ENCODE measurements around the gene ANKRD24.

DNA sequence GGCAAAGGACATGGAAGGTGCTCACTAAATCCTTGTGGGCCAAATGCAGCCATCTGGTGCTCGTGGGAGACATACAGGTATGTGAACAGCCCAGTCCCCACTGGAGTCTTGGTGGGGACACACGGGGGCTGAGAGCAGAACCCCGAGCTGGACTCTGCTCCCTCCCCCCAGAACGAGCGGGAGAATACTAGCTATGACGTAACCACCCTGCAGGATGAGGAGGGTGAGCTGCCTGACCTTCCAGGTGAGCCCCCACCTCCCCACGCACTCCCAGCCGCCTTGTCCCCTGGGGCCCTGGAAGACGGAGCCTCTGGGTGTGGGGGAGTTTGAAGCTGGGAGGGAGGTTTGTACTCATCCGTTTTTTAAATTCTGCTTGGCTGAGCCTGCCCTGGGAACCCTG lies 33.3 kb downstream of the ANKRD24 start:
- TF ChIP-seq, protein P1, sequence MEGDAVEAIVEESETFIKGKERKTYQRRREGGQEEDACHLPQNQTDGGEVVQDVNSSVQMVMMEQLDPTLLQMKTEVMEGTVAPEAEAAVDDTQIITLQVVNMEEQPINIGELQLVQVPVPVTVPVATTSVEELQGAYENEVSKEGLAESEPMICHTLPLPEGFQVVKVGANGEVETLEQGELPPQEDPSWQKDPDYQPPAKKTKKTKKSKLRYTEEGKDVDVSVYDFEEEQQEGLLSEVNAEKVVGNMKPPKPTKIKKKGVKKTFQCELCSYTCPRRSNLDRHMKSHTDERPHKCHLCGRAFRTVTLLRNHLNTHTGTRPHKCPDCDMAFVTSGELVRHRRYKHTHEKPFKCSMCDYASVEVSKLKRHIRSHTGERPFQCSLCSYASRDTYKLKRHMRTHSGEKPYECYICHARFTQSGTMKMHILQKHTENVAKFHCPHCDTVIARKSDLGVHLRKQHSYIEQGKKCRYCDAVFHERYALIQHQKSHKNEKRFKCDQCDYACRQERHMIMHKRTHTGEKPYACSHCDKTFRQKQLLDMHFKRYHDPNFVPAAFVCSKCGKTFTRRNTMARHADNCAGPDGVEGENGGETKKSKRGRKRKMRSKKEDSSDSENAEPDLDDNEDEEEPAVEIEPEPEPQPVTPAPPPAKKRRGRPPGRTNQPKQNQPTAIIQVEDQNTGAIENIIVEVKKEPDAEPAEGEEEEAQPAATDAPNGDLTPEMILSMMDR (IDR thresholded peaks at IDR 0.05; ENCODE audit: poor library complexity, severe bottlenecking), result no peak
- TF ChIP-seq REST (IDR thresholded peaks at IDR 0.05; ENCODE audit: borderline replicate concordance), result no peak
- no peak for TF ChIP-seq POLR2AphosphoS5 (IDR thresholded peaks at IDR 0.05)
- TF ChIP-seq RAD21 (conservative IDR thresholded peaks at IDR 0.05), result no peak
- no peak for TF ChIP-seq MXI1 (conservative IDR thresholded peaks at IDR 0.05; ENCODE audit: poor library complexity, severe bottlenecking)
- TF ChIP-seq EZH2 (IDR thresholded peaks at IDR 0.05; ENCODE audit: borderline replicate concordance, insufficient read depth, low read length, poor library complexity, severe bottlenecking), result no peak
